GM18868 (cell line): ENCODE data around the gene MTUS2.
"Not testable (repeated sequence)": the region's sequence is repeated elsewhere in the genome, so short reads cannot be mapped to it uniquely, and the experiment has no call there.

ENCODE experiments used
- ATAC-seq: cut with Tn5 transposase; IDR thresholded peaks from one replicate; pipeline ENCODE4 v1.9.1; 2021; ENCODE audit warnings: mild to moderate bottlenecking, moderate library complexity; ENCODE audit not compliant: unreplicated experiment

Gene MTUS2

DNA sequence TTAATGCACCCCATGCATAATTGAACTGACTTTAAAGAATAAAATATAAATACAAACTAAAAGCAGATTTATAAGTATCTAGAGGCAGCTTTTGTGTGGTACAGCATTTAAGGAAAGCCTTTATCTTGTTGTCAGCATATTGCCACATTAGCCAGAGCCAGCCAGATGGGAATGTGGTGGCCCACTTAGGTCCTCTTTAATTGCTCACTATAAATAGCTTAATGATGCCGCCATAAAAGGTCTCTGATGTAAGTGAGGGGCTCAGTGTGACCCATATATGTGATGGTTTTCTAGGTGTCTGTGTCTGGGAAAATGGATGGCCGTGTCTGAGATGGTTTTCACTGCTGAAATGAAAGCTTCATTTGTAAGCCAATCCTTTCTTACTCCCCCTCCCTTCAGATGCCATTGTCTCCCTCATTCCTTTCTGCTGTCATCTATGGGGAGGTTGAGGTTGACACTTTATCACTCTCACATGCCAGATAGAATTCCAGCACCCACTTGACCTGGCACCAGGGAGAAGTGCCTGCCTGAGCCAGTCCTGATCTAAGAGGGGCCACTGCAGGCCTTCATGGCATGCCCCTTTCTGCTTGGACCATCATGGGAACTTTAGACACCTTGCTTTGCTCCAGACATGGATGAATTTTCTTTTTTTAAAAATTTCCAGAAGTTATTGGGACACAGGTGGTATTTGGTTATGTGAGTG is 135.3 kb downstream of the MTUS2 start:
- no peak for ATAC-seq

- no peak for ATAC-seq
These were observed 137.9 kb downstream of the MTUS2 start for GRCh38 chr13:28958018-28958417.

DNA sequence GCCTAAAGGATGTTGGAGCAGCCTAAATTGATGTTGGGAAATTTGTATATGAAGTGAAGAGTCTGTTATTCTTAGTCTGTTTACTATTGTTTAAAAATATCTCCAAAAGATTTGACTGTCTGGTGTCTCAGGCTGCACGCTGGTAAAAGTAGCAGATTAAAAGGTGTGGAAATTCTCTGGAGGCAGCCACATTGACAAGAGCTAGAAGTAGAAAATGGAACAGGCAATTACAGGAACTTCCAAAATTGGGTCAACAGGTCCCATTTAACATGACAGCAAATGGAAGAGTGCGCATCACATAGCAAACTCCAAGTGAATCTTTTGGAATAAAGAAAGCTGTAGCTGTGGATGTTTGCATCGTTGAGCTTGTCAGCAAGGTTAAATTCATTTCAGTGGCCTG is 138.3 kb downstream of the MTUS2 start:
- ATAC-seq, result no peak

- no peak for ATAC-seq
These were observed 143.9 kb downstream of the MTUS2 start for GRCh38 chr13:28964052-28964451.

DNA sequence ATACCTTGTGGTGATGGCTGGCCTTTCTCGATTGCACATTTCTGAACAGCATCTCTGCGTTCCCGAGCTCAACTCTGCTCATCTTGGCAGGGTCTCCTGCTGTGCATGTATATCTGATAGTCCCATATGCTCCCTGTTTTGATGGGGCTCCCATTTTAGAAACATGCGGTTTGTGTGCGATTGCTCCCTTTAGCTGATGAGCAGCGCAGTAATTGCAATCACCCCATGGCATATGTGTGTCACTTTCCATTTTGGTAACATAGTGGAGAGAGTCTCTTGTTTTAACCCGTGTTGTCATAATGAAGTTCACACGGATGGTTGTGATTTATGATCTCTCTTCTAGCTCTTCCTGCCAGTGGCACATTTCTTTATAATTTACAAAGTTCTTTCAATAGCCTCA is 144.7 kb downstream of the MTUS2 start:
- ATAC-seq, result no peak

DNA sequence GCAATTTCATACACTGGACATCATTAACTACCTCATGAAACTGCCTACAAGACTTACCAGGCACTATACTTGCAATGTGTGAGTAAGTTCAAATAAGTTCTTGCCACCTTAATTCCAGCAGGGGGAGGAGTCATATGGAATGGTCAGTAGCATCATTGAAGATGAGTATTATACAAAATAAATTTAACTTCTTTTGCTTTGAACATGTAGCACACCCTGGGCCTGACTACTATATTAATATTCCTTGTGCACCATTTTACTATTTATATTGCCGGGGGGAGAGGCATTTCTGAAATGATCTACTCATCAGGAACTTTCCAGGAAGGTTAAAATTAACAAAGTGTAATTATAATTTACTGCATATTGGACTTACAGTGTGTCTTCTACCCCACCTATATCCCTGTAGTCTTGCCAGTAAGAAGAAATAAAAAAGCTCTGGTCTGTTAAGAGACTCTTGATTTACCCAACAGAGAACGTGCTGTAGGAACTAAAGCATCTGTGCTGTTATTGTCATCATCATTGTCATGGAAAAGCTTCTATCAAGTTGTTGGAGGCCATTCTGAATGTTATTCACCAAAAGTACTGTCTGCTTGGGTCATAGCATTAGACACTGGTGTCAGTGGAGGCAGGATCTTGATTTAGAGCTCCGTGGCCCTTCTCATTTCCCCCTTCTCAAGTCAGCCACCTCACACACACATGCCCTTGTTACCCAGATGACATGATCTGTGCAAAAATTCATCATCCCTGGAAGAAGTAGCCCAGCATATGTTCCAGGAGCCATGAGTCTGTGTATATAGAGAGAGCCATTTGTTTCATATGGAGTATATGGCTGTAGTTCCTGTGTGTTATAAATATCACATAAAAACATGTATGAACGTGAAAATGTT is 147.1 kb downstream of the MTUS2 start:
- ATAC-seq, result no peak

- ATAC-seq, result no peak
These were observed 156.1 kb downstream of the MTUS2 start for GRCh38 chr13:28976195-28976594.

DNA sequence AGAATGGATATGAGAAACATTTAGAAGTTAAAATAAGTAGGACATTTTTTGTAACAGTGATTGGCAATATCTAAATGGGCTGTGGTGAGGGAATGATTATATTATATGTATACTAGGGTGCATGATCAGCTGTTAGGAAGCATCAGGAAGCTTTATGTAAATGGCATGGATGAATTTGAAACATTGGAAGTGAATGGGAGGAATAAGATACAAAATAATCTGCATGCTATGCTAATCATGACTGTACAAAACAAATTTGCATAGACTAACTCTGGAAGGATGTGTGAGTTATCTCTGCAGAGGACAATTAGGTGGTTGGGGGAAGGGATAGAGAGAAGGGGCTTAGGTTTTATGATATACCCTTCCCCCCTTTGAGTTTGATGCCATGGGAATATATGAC is 156.5 kb downstream of the MTUS2 start:
- no peak for ATAC-seq

- no peak for ATAC-seq
These were observed 158.4 kb downstream of the MTUS2 start for GRCh38 chr13:28978574-28978973.

DNA sequence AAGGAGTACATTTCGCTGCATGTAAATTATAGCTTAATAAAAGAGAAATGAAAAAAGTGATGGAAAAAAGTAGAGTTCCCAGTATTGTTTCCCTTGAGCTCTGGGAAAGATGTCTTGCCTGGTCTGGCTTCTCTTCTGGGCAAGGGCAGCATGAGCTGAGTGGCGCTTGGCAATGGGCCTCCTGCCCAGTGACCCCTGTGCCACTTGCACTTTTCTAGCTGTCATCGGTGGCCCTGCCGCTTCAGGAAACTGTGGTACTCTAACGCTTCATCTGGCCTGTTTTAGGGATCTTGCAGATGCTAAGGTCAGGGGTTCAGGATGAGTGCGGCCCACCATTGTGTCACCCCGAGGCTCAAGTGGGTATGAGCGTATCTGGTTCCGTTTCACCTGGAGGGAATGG is 161.4 kb downstream of the MTUS2 start:
- no peak for ATAC-seq

DNA sequence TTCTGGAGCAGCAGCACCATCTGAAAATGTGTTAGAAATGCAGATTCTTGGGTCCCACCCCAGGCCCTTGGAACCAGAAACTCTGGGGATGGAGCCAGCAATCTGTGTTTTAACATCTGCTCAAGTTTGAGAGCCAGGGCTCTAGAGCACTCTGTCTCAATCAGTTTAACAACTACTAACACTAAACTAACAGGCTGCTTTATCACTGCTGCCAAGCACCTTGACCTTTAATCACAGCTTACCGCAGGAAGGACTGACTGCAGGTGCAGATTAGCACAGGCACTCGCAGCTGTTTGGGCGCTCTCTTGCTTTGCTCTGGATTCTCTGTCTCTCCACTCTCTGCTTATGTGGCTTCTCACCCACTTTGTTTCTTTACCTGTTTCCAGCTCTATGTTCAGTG is 163.5 kb downstream of the MTUS2 start:
- no peak for ATAC-seq

DNA sequence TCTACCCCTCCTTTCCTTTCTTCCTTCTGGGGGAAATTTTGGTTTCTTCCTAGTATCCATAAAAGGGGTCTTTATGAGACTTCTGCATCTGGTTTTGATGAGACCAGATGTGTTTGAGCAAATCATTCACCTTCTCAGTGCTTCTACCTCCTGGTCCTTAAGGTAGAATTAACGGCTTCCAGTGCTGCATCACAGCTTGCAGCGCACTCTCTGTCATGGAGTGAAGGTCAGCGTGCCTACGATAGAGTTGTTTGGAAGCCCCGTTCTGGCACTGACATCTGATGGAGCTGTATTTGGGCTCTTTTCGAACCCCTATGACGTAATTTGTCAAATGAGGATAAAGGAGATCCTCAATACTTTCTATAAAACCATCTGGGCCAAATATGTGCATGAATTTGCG is 164.2 kb downstream of the MTUS2 start:
- ATAC-seq, result no peak

GRCh38 chr13:28984825-28985224 is 164.7 kb downstream of the MTUS2 start:
- no peak for ATAC-seq

DNA sequence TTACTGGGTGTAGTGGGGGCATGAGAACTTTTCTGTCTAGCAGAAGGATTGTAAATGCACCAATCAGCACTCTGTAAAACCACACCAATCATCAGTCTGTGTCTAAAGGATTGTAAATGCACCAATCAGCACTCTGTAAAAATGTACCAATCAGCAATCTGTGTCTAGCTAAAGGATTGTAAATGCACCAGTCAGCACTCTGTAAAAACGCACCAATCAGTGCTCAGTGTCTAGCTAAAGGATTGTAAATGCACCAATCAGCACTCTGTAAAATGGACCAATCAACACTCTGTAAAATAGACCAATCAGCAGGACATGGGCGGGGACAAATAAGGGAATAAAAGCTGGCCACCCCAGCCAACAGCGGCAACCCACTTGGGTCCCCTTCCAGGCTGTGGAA is 170.2 kb downstream of the MTUS2 start:
- not testable (repeated sequence) for ATAC-seq

- no peak for ATAC-seq
These were observed 171.6 kb downstream of the MTUS2 start for GRCh38 chr13:28991764-28992163.

DNA sequence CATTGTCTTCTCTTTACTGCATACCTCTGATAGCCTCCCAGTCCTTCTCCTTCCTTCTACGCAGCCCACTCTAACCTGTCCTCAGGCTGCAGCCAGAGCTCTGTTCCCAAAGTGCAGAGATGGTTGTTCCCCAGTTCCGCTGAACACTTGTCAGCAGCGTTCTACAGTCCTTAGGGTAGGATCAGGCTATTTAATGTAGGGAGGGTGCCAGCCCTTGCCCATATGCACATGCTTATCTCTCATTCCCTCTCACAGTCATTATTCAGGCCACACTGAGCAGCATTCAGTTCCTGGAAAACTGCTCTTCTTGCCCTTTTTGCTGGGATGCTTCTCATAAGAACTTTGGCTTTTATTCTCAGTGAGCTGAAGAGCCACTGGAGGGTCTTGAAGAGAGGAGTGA is 180.7 kb downstream of the MTUS2 start:
- no peak for ATAC-seq

DNA sequence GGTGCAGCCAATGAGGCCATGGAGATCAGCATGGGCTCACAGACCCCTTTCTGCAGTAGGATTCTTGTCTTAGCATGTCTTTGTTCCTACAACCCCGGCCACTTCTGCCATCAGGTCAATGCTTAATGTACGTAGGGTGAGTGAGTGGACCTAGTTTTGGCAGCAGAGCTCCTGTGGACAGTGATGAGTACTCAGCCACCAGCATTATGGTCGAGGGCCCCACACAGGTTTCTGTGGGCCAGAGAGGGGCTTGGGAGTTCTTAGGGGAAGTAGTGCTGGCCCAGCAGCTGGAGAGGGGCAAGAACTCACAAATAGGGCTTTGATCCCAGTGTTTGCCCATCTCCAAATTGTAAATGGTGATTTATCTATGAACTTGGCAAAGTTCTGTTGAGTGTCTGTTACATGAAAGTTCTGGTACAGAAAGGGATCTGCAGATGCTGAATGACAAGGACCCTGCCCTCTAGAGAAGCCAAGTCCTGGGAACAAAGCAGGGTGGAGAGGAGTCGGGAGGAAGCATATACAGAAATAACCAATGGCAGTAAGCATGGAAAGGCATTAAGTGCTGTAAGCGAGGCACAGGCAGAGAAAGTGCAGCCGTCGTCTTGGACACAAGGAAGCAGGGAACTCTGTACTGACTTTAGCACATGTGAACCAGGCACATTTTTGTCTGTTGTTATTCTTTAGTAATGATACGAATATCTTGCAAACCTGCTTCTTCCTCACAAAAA is 185.1 kb downstream of the MTUS2 start:
- ATAC-seq, result no peak

DNA sequence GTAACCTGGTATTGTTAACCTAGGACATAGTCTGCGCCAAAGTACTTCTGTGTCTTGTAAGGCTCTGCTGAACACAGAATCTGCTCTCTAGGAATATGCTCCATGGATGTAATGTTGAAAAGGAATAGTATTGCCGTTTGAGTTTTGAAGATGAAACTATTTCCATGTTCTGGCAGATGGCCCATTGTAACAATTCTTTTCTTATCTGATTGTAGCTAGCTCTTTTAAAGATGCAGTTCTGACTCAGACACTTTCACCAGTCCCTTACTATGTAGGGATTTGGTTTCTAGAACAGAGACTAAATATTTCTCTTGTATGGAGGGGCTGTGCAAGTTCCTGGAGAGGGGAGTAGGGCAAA is 185.6 kb downstream of the MTUS2 start:
- no peak for ATAC-seq

DNA sequence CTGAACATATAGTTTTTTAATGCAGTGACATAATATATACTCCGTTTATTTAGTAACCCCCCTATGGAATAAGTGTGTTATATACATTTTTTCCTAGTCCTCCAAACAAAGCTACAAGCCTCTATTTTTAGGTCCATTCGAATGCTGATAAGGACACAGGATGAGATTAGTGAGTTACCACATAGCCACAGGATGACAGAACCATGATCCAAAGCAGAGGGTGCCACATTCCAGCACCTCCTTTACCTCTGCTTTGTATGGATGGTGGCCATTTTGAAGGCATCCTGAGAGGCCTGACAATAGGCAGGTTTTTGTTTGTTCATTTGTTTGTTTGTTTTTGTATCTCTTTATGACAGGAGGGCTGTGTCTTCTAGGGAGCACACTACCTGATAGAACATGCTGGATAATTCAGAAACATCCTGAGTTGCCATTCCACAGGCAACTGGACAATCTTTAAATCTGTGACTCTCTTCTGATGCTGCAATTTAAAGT is 186.3 kb downstream of the MTUS2 start:
- ATAC-seq, result no peak

DNA sequence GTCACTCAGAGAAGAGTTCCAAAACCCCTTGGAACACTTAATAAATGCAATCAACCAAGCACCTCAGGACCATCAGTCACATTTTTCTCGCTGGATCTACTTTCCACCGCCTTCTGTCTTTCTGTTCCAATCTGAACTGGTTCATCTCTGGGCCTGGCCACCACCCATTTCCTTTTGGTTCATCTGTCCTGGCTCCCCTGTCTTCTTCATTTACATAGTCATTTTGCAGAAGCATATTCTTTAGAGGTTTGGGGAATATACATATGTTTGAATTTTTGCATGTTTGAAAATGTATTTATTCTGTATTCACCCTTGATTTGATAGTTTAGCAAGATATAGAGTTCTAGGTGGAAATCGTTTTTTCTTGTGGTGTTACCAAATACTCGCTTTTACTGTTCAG is 188.2 kb downstream of the MTUS2 start:
- ATAC-seq, result no peak

DNA sequence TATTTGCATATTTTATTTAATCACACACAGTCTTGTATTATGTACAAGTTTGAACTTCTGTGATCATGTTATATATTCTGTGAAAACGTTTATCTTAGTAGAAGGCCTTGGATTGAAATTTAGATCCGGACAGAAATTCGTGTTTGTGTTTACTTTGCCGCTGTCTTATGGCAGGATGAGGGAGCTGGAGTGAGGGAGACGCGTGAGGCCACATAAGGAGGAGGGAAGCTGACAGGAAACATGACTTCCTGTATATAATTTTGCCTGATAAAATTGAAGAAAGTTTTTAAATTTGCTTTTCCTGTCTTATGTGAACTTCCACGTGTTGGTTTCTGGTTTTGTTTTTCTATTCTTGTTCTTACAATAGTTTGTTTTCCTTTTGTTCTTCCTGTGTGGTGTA is 200.2 kb downstream of the MTUS2 start:
- ATAC-seq, result no peak

- no peak for ATAC-seq
These were observed 201.2 kb downstream of the MTUS2 start for GRCh38 chr13:29021311-29021710.
